HEK293T (cell line): ENCODE results near the gene TFB2M.

Experiments
- ARNT ChIP-seq: fragments of 450-650 bp; IDR thresholded peaks from 2 replicates; pipeline ENCODE4 v1.6.1; 2017; ENCODE audit warnings: mild to moderate bottlenecking
- BHLHE40 ChIP-seq: fragments of 450-650 bp; IDR thresholded peaks from 2 replicates; pipeline ENCODE4 v1.6.1; 2016; ENCODE audit warnings: mild to moderate bottlenecking, moderate library complexity, borderline replicate concordance
- CTBP1 ChIP-seq: fragments of 450-650 bp; IDR thresholded peaks from 2 replicates; pipeline ENCODE4 v1.6.1; 2016; ENCODE audit warnings: borderline replicate concordance
- ELF4 ChIP-seq: fragments of 450-650 bp; IDR thresholded peaks from 2 replicates; pipeline ENCODE4 v1.6.1; 2017; ENCODE audit warnings: antibody characterized with exemption
- FOXA1 ChIP-seq: fragments of 450-650 bp; IDR thresholded peaks from 2 replicates; pipeline ENCODE4 v1.6.1; 2016; ENCODE audit warnings: mild to moderate bottlenecking
- FOXK2 ChIP-seq: fragments of 450-650 bp; IDR thresholded peaks from 2 replicates; pipeline ENCODE4 v1.6.1; 2016; ENCODE audit warnings: mild to moderate bottlenecking
- FOXM1 ChIP-seq: fragments of 450-650 bp; IDR thresholded peaks from 2 replicates; pipeline ENCODE4 v1.6.1; 2017; ENCODE audit warnings: mild to moderate bottlenecking, borderline replicate concordance
- HDGF ChIP-seq: fragments of 450-650 bp; IDR thresholded peaks from 2 replicates; pipeline ENCODE4 v1.6.1; 2017; ENCODE audit warnings: antibody characterized with exemption, borderline replicate concordance
- LEF1 ChIP-seq: fragments of 450-650 bp; IDR thresholded peaks from 2 replicates; pipeline ENCODE4 v1.6.1; 2017; ENCODE audit warnings: mild to moderate bottlenecking, borderline replicate concordance
- NFRKB ChIP-seq: fragments of 450-650 bp; IDR thresholded peaks from 2 replicates; pipeline ENCODE4 v1.6.1; 2016; ENCODE audit warnings: mild to moderate bottlenecking, moderate library complexity
- SP1 ChIP-seq: fragments of 450-650 bp; IDR thresholded peaks from 2 replicates; pipeline ENCODE4 v1.6.1; 2017
- SUZ12 ChIP-seq: fragments of 450-650 bp; IDR thresholded peaks from 2 replicates; pipeline ENCODE4 v1.6.1; 2016; ENCODE audit warnings: mild to moderate bottlenecking
- TARDBP ChIP-seq: fragments of 450-650 bp; IDR thresholded peaks from 2 replicates; pipeline ENCODE4 v1.6.1; 2016

- no peak for TF ChIP-seq FOXM1
- TF ChIP-seq SUZ12 = no peak
- TF ChIP-seq SP1 = no peak
- TF ChIP-seq FOXK2 = no peak
- TF ChIP-seq HDGF = no peak
- no peak for TF ChIP-seq CTBP1
- no peak for TF ChIP-seq ARNT
- TF ChIP-seq BHLHE40 = no peak
- no peak for TF ChIP-seq LEF1
- no peak for TF ChIP-seq TARDBP
- no peak for TF ChIP-seq NFRKB
- TF ChIP-seq FOXA1 = no peak
- no peak for TF ChIP-seq ELF4
Measured at GRCh38 chr1:246513041-246513440, 53.0 kb downstream of the TFB2M start.
